B cell (primary cell): ENCODE results near the gene FHDC1. TPM values are rescaled to one million over a fixed set of nuclear protein-coding genes. Genes with fewer than 3 reads are reported as not detected.

Experiments used
- ATAC-seq: fragments of 200-7000 bp; cut with Tn5 transposase; one replicate; pipeline ENCODE4 v1.10.0; 2021; ENCODE audit warnings: low read depth, mild to moderate bottlenecking, moderate number of reproducible peaks, moderate library complexity
- CTCF ChIA-PET: fragments of 350-600 bp; sonication (Branson Sonifier 250); formaldehyde crosslinking; loops from one replicate; lab custom pipeline; 2021; ENCODE audit warnings: antibody characterized with exemption, inconsistent platforms; lab: Charles Lee
- POLR2A ChIA-PET: fragments of 350-600 bp; sonication (Branson Sonifier 250); formaldehyde crosslinking; loops from one replicate; lab custom pipeline; 2021; ENCODE audit warnings: antibody characterized with exemption; lab: Charles Lee
- DNase-seq: peaks from one replicate; pipeline ENCODE4 v3.0.0; 2013
- H2AFZ ChIP-seq: 2 replicates; pipeline ENCODE4 v1.6.1; 2012; ENCODE audit warnings: mild to moderate bottlenecking, low read depth, low read length; ENCODE audit not compliant: insufficient read depth, poor library complexity, severe bottlenecking
- H3K27ac ChIP-seq, 2 donors: 1 replicate in 1 of 2; 2 replicates in 1 of 2; pipeline ENCODE4 v1.5.1; 2012 to 2013; ENCODE audit warnings: low read length in 2 of 2, mild to moderate bottlenecking in 2 of 2, moderate library complexity in 1 of 2
- H3K27me3 ChIP-seq, 4 experiments: fragments of 200-600 bp in 1 of 4; sonication (generic) in 1 of 4; replicated peaks in 1 of 4; 1 replicate in 2 of 4; 2 replicates in 2 of 4; pipeline versions ENCODE4 v1.6.1 to v1.7.0; 2013 to 2016; ENCODE audit warnings: low read length in 3 of 4, mild to moderate bottlenecking in 2 of 4, mixed read lengths in 1 of 4, moderate library complexity in 1 of 4; ENCODE audit not compliant: insufficient read depth in 4 of 4, control insufficient read depth in 3 of 4; ENCODE audit errors: control extremely low read depth in 1 of 4
- H3K36me3 ChIP-seq, 2 experiments: replicated peaks in 1 of 2; 1 replicate in 1 of 2; 2 replicates in 1 of 2; pipeline versions ENCODE4 v1.6.1 to v1.7.1; 2013; ENCODE audit warnings: low read length in 1 of 2; ENCODE audit not compliant: insufficient read depth in 2 of 2, control insufficient read depth in 1 of 2; ENCODE audit errors: control extremely low read depth in 1 of 2, extremely low read depth in 1 of 2
- H3K4me1 ChIP-seq, 2 donors: fragments of 200-600 bp in 1 of 2; sonication (generic) in 1 of 2; 1 replicate in 1 of 2; 2 replicates in 1 of 2; pipeline versions ENCODE4 v1.5.1 to v1.6.1; 2013 to 2017; ENCODE audit warnings: low read length in 2 of 2; ENCODE audit not compliant: control insufficient read depth in 2 of 2, insufficient read depth in 2 of 2
- H3K4me2 ChIP-seq: replicated peaks from 2 replicates; pipeline ENCODE3; 2012; ENCODE audit warnings: mild to moderate bottlenecking, low read depth, low read length; ENCODE audit not compliant: poor library complexity, severe bottlenecking
- H3K4me3 ChIP-seq, 5 experiments: fragments of 200-600 bp in 1 of 5; sonication (generic) in 1 of 5; 1 replicate in 3 of 5; 2 replicates in 2 of 5; pipeline versions ENCODE4 v1.5.1 to v1.7.0; 2011 to 2016; ENCODE audit warnings: low read length in 4 of 5, mild to moderate bottlenecking in 4 of 5, low read depth in 2 of 5, control low read depth in 1 of 5, moderate library complexity in 1 of 5; ENCODE audit not compliant: insufficient read depth in 1 of 5; ENCODE audit errors: control extremely low read depth in 1 of 5, extremely low read depth in 1 of 5
- H3K79me2 ChIP-seq: fragments of 200-600 bp; sonication (generic); one replicate; pipeline ENCODE4 v1.6.0; 2016; ENCODE audit warnings: low read length; ENCODE audit not compliant: control insufficient read depth, insufficient read depth
- H3K9ac ChIP-seq: fragments of 200-600 bp; sonication (generic); 2 replicates; pipeline ENCODE4 v1.6.1; 2017; ENCODE audit warnings: mild to moderate bottlenecking, low read length, moderate library complexity
- H3K9me3 ChIP-seq, 3 donors: one replicate each; pipeline versions ENCODE4 v1.6.1 to v1.7.1; 2013; ENCODE audit warnings: low read length in 2 of 3; ENCODE audit not compliant: control insufficient read depth in 2 of 3, insufficient read depth in 1 of 3; ENCODE audit errors: control extremely low read depth in 1 of 3
- H4K20me1 ChIP-seq: 2 replicates; pipeline ENCODE4 v1.6.0; 2012; ENCODE audit warnings: mild to moderate bottlenecking, low read length; ENCODE audit not compliant: insufficient read depth, control insufficient read depth, poor library complexity, severe bottlenecking
- H3K27ac Mint-ChIP-seq: one replicate; pipeline ENCODE4 v1.8.0; 2021; ENCODE audit warnings: mixed read lengths
- H3K27me3 Mint-ChIP-seq: one replicate; pipeline ENCODE4 v1.8.0; 2021; ENCODE audit warnings: mixed read lengths
- H3K4me1 Mint-ChIP-seq: one replicate; pipeline ENCODE4 v1.8.0; 2021; ENCODE audit warnings: mixed read lengths
- H3K4me3 Mint-ChIP-seq: one replicate; pipeline ENCODE4 v1.8.0; 2021; ENCODE audit warnings: mixed read lengths
- H3K9me3 Mint-ChIP-seq: one replicate; pipeline ENCODE4 v1.8.0; 2022; ENCODE audit warnings: mixed read lengths; ENCODE audit not compliant: insufficient read depth
- CTCF ChIP-seq: fragments of 200-600 bp; IDR thresholded peaks from one replicate; pipeline ENCODE4 v1.8.0; 2022; ENCODE audit warnings: antibody characterized with exemption, mild to moderate bottlenecking
- EZH2 ChIP-seq: IDR thresholded peaks from 2 replicates; pipeline ENCODE4 v1.6.1; 2012; ENCODE audit warnings: borderline replicate concordance, low read depth, mild to moderate bottlenecking, moderate library complexity, low read length; ENCODE audit not compliant: insufficient read depth, poor library complexity, severe bottlenecking
- WGBS: methylation state at CpG from one replicate; pipeline ENCODE4 v1.1.5; 2013; ENCODE audit warnings: missing lambda C conversion rate; ENCODE audit not compliant: insufficient coverage; 5-methylcytosine and 5-hydroxymethylcytosine counted together
- intact Hi-C: fragments of 100-400 bp; cut with micrococcal nuclease; formaldehyde crosslinking; loops from one replicate; pipeline ENCODE4 v1.10.0; 2022
- polyA plus RNA-seq: library from polyadenylated mRNA; depleted of rRNA; stranded (reverse); fragments of >200 nt; gene quantifications from 2 replicates; pipeline ENCODE4 v1.2.3, GENCODE V29; 2012
- total RNA-seq, 2 donors: library from RNA; stranded (reverse); fragments of 120-200 nt in 1 of 2; gene quantifications; 1 replicate in 1 of 2; 2 replicates in 1 of 2; pipeline versions ENCODE4 v1.2.3 to v1.2.4, GENCODE V29; 2013 to 2022

The FHDC1 gene
- total and polyA plus RNA-seq, 2 donors (not counting 1 experiment from before 2014, with no cell fraction given): 0.13 to 0.57 TPM

- Histone ChIP-seq H3K27me3 (peaks cover 0 to 11% (median 5%) of the 10 kb centered on the region in 4 experiments), H3K4me2 (no peak overlapping the region), H2AFZ (no peak overlapping the region), H3K9me3 (no peaks in the 10 kb centered on the region), H3K27ac (no peak overlapping the region), H3K9ac (no peak overlapping the region), H4K20me1 (no peaks in the 10 kb centered on the region), H3K4me1 (no peaks in the 10 kb centered on the region), H3K79me2 (no peaks in the 10 kb centered on the region), H3K4me3 (no peak overlapping the region), H3K36me3 (no peaks in the 10 kb centered on the region)
- H3K9me3 Mint-ChIP-seq: no peaks in the 10 kb centered on the region
- no peak overlapping the region for H3K27ac Mint-ChIP-seq
- POLR2A ChIA-PET: no interaction called here
- intact Hi-C loops: no loop called here
- H3K4me1 Mint-ChIP-seq: no peaks in the 10 kb centered on the region
- ATAC-seq (no peak), DNase-seq (no peak)
- no peak overlapping the region for H3K4me3 Mint-ChIP-seq
- TF ChIP-seq EZH2 (no peak), CTCF (no peak)
- WGBS: no CpG with 5 or more reads among the region's 3 CpGs
- CTCF ChIA-PET: interaction anchor here (1.0 kb wide), 1 partner anchor 9 kb away, joined by 3 read pairs; no protein-coding TSS in a partner anchor
- H3K27me3 Mint-ChIP-seq: peaks cover 40% of the 10 kb centered on the region
Measured at GRCh38 chr4:152951348-152951747, 15.2 kb downstream of the FHDC1 start.

GRCh38 chr4:152953514-152953913, 17.4 kb downstream of the FHDC1 start:
- peaks cover 0 to 11% (median 2%) of the 10 kb centered on the region in 4 experiments for H3K27me3 ChIP-seq
- no CpG with 5 or more reads among the region's 3 CpGs for WGBS
- Mint-ChIP-seq H3K27me3 (peaks cover 25% of the 10 kb centered on the region), H3K9me3 (no peaks in the 10 kb centered on the region), H3K4me1 (peaks cover 7% of the 10 kb centered on the region), H3K4me3 (no peak overlapping the region), H3K27ac (no peak overlapping the region)
- H3K4me1 ChIP-seq: peaks cover 0 to 7% of the 10 kb centered on the region in 2 donors
- no peak overlapping the region for H3K9ac ChIP-seq
- DNase-seq: no peak
- H3K9me3 ChIP-seq: no peaks in the 10 kb centered on the region
- no peak overlapping the region for H3K27ac ChIP-seq
- no peak overlapping the region for H2AFZ ChIP-seq
- no peak for ATAC-seq
- no peak overlapping the region for H3K4me2 ChIP-seq
- H3K4me3 ChIP-seq: no peak overlapping the region
- intact Hi-C loops: no loop called here
- no peaks in the 10 kb centered on the region for H4K20me1 ChIP-seq
- no peaks in the 10 kb centered on the region for H3K79me2 ChIP-seq
- TF ChIP-seq CTCF (no peak), EZH2 (no peak)
- H3K36me3 ChIP-seq: no peaks in the 10 kb centered on the region
- ChIA-PET POLR2A (no interaction called here), CTCF (no interaction called here)
